SK-N-SH treated with all-trans-retinoic acid at 6 μM for 48 hours (cell line): ENCODE measurements around the gene SLC12A8.

ENCODE experiments used
- ATAC-seq: fragments of 200-7000 bp; cut with Tn5 transposase; 3 replicates; pipeline ENCODE4 v1.9.1; 2020; ENCODE audit warnings: mild to moderate bottlenecking, moderate library complexity
- ARNTL ChIP-seq: fragments of 450-650 bp; formaldehyde crosslinking; IDR thresholded peaks from 2 replicates; pipeline ENCODE4 v1.5.0; 2020; ENCODE audit warnings: low read depth, mild to moderate bottlenecking, moderate library complexity, borderline replicate concordance
- CSDC2 ChIP-seq: fragments of 250-450 bp; sonication (Bioruptor Pico); IDR thresholded peaks from 2 replicates; pipeline ENCODE4 v1.5.0; 2020; ENCODE audit warnings: mild to moderate bottlenecking, moderate library complexity
- ESRRG ChIP-seq: fragments of 250-450 bp; sonication (Bioruptor Pico); IDR thresholded peaks from 2 replicates; pipeline ENCODE4 v1.6.1; 2021; ENCODE audit warnings: mild to moderate bottlenecking
- GLIS3 ChIP-seq: fragments of 250-450 bp; sonication (Bioruptor Pico); IDR thresholded peaks from 2 replicates; pipeline ENCODE4 v1.5.0; 2020; ENCODE audit warnings: mild to moderate bottlenecking, moderate library complexity
- ISL1 ChIP-seq: fragments of 250-450 bp; sonication (Bioruptor Pico); IDR thresholded peaks from 2 replicates; pipeline ENCODE4 v2.1.2; 2022; ENCODE audit warnings: mild to moderate bottlenecking, moderate library complexity
- OSR1 ChIP-seq: fragments of 250-450 bp; sonication (Bioruptor Pico); IDR thresholded peaks from 2 replicates; pipeline ENCODE4 v1.8.0; 2022; ENCODE audit warnings: moderate library complexity, mild to moderate bottlenecking, inconsistent platforms
- PPARA ChIP-seq: fragments of 250-450 bp; sonication (Bioruptor Pico); IDR thresholded peaks from 2 replicates; pipeline ENCODE4 v1.5.0; 2020; ENCODE audit warnings: mild to moderate bottlenecking, borderline replicate concordance
- SNAI2 ChIP-seq: fragments of 250-450 bp; sonication (Bioruptor Pico); IDR thresholded peaks from 2 replicates; pipeline ENCODE4 v1.5.0; 2020; ENCODE audit warnings: mild to moderate bottlenecking, moderate library complexity
- TCF4 ChIP-seq: fragments of 250-450 bp; sonication (Bioruptor Pico); IDR thresholded peaks from 2 replicates; pipeline ENCODE4 v1.8.0; 2021; ENCODE audit warnings: mild to moderate bottlenecking, moderate library complexity, borderline replicate concordance
- ZC3H10 ChIP-seq: fragments of 250-450 bp; sonication (Bioruptor Pico); IDR thresholded peaks from 2 replicates; pipeline ENCODE4 v1.5.1; 2021; ENCODE audit warnings: mild to moderate bottlenecking, moderate library complexity
- ZFP30 ChIP-seq: fragments of 450-650 bp; formaldehyde crosslinking; IDR thresholded peaks from 2 replicates; pipeline ENCODE4 v1.5.0; 2022; ENCODE audit warnings: mild to moderate bottlenecking, moderate library complexity
- ZNF70 ChIP-seq: fragments of 450-650 bp; formaldehyde crosslinking; IDR thresholded peaks from 2 replicates; pipeline ENCODE4 v1.5.0; 2020; ENCODE audit warnings: mild to moderate bottlenecking, moderate library complexity
- ZNF8 ChIP-seq: fragments of 450-650 bp; formaldehyde crosslinking; IDR thresholded peaks from 2 replicates; pipeline ENCODE4 v1.5.0; 2020; ENCODE audit warnings: mild to moderate bottlenecking, moderate library complexity
- TF ChIP-seq, protein P1 (sequence below): fragments of 250-450 bp; sonication (Bioruptor Pico); IDR thresholded peaks from 2 replicates; pipeline ENCODE4 v1.8.0; 2020; ENCODE audit warnings: mild to moderate bottlenecking, moderate library complexity, borderline replicate concordance
- TF ChIP-seq, protein P2 (sequence below): fragments of 250-450 bp; sonication (Bioruptor Pico); IDR thresholded peaks from 2 replicates; pipeline ENCODE4 v1.8.0; 2021; ENCODE audit warnings: low read depth, mild to moderate bottlenecking, moderate library complexity, borderline replicate concordance
- TF ChIP-seq, protein P3 (sequence below): fragments of 250-450 bp; sonication (Bioruptor Pico); IDR thresholded peaks from 2 replicates; pipeline ENCODE4 v1.5.0; 2020; ENCODE audit warnings: mild to moderate bottlenecking, moderate library complexity

Gene SLC12A8

DNA sequence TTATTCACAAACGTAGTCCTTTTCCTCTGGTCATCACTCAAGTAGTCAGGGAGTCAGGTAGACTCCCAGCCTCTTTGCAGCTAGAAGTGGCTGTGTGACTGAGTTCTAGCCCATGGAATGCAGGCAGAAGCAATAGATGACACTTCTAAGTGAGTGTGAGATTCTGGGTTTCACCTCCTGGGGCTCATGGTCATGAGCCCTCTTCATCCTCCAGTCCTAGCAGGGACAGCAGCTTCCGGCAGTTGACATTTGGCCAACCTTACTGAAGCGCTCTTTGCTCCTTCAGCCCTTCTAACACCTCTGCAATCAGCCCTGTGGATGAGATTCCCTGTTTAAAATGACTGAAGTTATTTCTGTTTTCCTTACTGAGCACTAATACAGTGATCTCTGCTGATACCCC, 21.8 kb downstream of the SLC12A8 start (continued):
- TF ChIP-seq, protein P1, sequence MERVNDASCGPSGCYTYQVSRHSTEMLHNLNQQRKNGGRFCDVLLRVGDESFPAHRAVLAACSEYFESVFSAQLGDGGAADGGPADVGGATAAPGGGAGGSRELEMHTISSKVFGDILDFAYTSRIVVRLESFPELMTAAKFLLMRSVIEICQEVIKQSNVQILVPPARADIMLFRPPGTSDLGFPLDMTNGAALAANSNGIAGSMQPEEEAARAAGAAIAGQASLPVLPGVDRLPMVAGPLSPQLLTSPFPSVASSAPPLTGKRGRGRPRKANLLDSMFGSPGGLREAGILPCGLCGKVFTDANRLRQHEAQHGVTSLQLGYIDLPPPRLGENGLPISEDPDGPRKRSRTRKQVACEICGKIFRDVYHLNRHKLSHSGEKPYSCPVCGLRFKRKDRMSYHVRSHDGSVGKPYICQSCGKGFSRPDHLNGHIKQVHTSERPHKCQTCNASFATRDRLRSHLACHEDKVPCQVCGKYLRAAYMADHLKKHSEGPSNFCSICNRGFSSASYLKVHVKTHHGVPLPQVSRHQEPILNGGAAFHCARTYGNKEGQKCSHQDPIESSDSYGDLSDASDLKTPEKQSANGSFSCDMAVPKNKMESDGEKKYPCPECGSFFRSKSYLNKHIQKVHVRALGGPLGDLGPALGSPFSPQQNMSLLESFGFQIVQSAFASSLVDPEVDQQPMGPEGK (CRISPR knock-in tag): no peak

DNA sequence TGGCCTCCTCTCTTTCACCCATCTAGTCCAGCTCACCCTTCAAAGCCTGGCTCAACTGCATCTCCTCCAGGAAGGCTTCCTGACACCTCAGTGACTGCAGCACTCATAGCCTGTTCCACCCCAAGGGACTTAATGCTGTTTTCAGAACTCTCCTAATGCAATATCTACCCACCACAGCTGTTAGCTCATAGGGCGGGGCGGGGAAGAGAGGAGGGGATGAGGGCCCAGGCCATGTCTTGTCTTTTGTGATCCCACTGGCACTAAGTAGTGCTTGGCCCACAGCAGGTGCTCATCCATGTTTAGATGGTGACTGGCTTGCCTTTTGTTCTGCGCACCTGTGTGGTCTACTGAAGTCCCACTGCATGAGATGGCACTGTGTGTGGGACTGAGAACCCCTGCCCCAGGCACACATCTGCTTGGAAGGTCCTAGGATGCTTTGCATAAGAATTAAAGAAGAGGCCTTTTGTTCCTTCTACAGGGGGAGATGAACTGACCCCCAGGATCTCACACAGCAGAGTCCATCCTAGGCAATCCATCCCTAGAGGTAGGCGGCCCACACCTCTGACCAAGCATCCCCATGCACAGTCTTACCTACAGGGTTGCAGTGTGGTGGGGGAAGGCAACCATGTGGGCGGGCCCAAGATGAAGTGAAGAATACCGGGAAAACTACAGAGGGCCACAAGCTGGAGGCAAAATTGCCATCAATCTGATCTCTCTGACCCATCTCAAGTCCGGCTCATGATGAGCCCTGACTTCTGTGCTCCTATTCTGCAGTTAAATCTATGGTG, 23.0 kb downstream of the SLC12A8 start:
- no peak for TF ChIP-seq ZC3H10 (CRISPR knock-in tag)
- TF ChIP-seq, protein P2, sequence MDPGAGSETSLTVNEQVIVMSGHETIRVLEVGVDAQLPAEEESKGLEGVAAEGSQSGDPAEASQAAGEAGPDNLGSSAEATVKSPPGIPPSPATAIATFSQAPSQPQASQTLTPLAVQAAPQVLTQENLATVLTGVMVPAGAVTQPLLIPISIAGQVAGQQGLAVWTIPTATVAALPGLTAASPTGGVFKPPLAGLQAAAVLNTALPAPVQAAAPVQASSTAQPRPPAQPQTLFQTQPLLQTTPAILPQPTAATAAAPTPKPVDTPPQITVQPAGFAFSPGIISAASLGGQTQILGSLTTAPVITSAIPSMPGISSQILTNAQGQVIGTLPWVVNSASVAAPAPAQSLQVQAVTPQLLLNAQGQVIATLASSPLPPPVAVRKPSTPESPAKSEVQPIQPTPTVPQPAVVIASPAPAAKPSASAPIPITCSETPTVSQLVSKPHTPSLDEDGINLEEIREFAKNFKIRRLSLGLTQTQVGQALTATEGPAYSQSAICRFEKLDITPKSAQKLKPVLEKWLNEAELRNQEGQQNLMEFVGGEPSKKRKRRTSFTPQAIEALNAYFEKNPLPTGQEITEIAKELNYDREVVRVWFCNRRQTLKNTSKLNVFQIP (CRISPR knock-in tag): no peak
- TF ChIP-seq, all 23 proteins: peak for 0
- ATAC-seq: no peak

DNA sequence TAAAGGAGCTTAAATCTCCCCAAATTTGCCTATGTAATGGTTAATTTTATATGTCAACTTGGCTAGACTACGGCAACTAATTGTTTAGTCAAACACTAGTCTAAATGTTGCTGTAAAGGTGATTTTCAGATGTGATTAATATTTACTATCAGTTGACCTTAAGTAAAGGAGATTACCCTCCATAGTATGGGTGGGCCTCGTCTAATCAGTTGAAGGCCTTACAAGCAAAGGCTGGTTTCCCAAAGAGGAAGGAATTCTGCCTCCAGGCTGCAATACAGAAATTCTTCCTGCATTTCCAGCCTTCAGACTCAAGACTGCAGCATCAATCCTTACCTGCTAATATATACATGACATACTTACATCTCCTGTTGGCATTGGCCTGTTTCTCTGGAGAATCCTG, 23.6 kb downstream of the SLC12A8 start:
- TF ChIP-seq ZNF70 (CRISPR knock-in tag) (no peak), PPARA (CRISPR knock-in tag) (no peak), ISL1 (CRISPR knock-in tag) (no peak), ARNTL (CRISPR knock-in tag) (no peak), ZC3H10 (CRISPR knock-in tag) (no peak), ZFP30 (CRISPR knock-in tag) (no peak), ESRRG (CRISPR knock-in tag) (no peak), CSDC2 (CRISPR knock-in tag) (no peak), ZNF8 (no peak), GLIS3 (CRISPR knock-in tag) (no peak)
- TF ChIP-seq, protein P1 (CRISPR knock-in tag): no peak
- TF ChIP-seq, protein P3, sequence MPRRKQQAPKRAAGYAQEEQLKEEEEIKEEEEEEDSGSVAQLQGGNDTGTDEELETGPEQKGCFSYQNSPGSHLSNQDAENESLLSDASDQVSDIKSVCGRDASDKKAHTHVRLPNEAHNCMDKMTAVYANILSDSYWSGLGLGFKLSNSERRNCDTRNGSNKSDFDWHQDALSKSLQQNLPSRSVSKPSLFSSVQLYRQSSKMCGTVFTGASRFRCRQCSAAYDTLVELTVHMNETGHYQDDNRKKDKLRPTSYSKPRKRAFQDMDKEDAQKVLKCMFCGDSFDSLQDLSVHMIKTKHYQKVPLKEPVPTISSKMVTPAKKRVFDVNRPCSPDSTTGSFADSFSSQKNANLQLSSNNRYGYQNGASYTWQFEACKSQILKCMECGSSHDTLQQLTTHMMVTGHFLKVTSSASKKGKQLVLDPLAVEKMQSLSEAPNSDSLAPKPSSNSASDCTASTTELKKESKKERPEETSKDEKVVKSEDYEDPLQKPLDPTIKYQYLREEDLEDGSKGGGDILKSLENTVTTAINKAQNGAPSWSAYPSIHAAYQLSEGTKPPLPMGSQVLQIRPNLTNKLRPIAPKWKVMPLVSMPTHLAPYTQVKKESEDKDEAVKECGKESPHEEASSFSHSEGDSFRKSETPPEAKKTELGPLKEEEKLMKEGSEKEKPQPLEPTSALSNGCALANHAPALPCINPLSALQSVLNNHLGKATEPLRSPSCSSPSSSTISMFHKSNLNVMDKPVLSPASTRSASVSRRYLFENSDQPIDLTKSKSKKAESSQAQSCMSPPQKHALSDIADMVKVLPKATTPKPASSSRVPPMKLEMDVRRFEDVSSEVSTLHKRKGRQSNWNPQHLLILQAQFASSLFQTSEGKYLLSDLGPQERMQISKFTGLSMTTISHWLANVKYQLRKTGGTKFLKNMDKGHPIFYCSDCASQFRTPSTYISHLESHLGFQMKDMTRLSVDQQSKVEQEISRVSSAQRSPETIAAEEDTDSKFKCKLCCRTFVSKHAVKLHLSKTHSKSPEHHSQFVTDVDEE (CRISPR knock-in tag): no peak
- TF ChIP-seq, all 23 proteins: peak for 0
- no peak for ATAC-seq

DNA sequence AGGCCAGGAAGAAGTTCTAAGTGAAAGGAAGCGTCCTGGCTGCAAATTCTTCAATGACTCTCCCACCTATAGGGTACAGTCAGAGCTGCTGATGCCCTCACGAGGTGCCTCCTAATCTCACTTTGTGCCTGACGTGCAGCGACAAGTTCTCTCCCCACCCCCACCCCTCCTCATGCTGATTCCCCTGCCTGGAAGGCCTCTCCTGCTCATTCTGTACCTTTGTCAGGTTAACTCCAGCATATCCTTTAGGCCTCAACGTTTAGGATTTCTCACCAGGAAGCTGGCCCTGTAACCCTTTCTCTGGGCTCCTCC, 25.0 kb downstream of the SLC12A8 start:
- ATAC-seq: no peak

More for the DNA sequence above, 25.0 kb downstream of the SLC12A8 start:
- TF ChIP-seq SNAI2 (CRISPR knock-in tag) (no peak), OSR1 (no peak), GLIS3 (CRISPR knock-in tag) (no peak), ZNF8 (no peak), TCF4 (no peak), PPARA (CRISPR knock-in tag) (no peak), ESRRG (CRISPR knock-in tag) (no peak), ZC3H10 (CRISPR knock-in tag) (no peak)
- TF ChIP-seq, protein P2 (CRISPR knock-in tag): no peak
